Stimulated activated CD4-positive, alpha-beta T cell treated with anti-CD3 and anti-CD28 coated beads, Interleukin-12 subunit alpha, Interleukin-12 subunit beta, amount 100 ng/mL, for 4 hours (primary cell): ENCODE results near the gene RDH8.

Experiments
- DNase-seq: peaks from one replicate; pipeline ENCODE4 v3.0.0-alpha.2; 2020

Gene RDH8

DNA sequence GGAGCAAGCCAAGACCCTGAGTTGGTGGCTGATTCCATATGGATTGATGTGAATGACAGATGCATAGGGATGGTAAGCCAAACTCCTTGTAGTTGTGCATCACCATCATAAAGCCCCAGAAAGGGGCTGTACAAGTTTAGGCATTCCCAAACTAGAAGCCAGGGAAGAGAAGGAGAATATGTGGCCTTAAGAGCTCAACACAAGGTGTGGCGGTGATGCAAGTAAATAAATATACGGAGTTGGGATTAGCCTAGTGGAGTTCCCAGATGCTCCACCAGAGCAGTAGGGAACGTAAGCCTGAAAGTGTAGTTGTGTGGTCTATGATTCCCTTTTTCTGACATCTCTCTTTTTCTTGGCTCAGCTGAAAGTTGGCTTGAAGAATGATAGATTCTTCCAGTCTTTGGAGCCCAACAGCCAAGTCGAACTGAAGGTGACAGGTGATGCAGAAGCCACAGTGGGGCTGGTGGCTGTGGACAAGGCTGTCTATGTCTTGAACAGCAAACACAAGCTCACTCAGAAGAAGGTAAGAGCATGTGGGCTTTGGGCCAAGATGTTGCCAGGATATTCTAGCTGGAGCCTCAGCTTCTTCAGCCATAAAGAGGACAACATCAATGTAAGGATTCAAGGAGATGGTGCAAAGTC, 30.1 kb downstream of the RDH8 start:
- no peak for DNase-seq

DNA sequence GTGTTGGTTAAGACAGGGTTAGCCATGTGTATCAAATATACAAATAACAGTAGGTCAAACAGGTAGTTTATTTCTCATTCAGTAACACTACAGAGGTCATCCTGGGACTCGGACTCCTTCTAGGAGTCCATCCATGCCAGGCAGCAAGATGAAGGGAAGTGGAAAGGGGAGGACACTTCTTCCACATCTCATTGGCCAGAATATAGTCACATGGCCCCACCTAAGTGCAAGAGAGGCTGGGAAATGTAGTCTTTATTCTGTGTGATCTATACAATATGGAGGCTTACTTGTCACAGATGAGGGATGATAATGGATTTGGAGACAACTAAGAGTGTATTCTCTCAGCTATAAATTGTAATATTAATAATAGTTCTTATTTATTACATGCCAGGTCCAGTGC, 31.1 kb downstream of the RDH8 start:
- DNase-seq = no peak

DNA sequence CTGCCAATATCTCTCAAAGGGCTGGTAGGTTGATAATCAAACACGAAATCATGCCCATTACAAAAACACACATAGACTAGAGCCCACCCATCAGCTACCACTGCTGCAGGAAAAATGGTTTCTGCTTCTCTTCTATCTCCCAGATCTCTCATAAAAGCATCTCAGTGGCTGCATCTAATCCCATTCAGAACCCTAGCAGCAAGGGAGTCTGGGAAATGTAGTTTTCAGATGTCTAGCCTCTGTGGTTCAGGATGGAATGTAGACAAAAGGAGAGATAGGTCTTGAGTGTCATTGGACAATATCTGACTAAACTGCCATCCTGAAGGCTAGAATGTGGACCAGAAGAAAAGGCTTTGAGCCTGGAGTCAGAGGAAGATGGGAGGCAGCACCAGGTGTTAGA, 32.1 kb downstream of the RDH8 start:
- DNase-seq = no peak

DNA sequence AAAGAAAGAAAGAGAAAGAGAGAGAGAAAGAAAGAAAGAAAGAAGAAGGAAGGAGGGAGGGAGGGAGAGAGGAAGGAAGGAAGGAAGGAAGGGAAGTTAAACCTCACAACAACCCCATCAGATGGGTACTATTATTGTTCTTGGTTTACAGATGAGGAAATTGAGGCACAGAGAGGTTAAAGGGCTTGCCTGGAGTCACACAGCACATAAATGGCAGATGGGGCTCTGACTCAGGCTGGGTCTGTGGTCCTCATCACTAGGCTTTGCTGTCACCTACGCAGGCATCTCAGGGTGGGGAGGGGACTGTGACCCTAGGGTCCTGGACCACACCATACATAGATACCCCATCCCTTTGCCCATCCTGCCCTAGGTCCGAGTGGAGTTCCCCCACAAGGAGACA, 36.3 kb downstream of the RDH8 start:
- DNase-seq = no peak

DNA sequence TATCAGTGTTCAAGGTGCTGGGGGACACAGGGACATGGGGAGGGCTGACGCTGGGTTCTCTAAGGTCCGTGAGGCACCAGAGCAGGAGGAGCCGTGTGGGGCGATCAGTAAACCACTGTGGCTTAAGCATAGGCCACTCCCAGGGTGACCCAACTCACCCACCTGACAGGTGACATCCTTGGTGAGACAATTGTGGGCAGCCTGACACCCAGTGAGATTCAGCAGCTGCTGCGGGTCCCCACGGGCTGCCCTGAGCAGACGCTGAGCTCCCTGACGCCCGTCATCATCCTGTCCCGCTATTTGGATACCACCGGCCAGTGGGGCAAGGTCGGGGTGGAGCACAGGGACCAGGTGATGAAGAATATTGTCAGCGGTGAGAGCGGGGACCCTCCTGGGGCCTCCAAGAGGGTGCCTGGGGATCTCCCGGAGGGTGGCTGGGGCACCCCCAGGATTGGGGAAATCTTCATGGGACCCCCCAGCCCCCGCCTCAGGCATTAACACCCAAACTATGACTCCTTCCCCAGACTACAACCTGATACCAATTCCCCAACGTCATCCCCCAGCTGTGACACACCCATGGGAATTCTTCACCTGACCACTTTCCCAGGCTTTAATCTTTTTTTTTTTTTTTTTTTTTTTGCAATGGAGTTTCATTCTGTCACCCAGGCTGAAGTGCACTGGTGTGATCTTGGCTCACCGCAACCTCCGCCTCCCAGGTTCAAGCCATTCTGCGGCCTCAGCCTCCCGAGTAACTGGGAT, 39.5 kb downstream of the RDH8 start:
- no peak for DNase-seq

DNA sequence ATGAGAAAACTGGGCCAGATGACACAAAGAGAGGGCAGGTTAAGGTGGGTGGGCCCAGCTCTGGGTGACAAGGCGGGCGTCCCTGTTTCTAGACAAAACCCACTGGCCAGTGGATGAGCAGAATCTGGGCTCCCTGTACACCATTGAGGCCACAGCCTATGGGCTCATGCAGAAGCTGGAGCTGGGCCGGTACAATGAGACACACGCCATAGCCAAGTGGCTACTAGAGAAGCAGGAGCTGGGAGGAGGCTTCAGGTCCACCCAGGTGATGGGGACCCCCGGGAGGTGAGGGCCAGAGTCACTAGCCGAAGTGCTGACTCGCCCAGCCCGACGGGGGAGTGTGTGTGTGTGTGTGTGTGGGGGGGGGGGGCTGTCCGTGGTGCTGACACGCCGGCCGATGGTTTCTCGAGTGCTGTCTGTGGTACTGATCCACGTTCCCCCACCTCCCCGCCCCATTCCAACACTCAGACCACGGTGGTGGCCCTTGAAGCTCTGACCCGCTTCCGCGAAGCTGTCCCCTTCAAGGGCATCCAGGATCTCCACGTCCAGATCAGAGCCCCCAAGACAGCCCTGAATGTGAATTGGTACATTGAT, 48.5 kb downstream of the RDH8 start:
- no peak for DNase-seq

DNA sequence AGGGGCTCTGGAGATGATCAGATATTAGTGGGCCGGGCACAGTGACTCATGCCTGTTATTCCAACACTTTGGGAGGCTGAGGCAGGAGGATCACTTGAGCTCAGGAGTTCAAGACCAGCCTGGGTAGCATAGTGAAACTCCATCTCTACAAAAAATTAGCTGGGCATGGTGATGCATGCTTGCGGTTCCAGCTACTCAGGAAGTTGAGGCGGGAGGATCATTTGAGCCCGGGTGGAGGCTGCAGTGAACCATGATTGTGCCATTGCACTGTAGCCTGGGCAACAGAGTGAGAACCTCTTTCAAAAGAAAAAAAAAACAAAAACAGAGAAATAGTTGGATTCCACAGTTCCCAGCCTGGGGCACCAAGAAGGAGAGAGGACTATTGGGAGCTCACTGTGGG, 54.9 kb downstream of the RDH8 start:
- no peak for DNase-seq

DNA sequence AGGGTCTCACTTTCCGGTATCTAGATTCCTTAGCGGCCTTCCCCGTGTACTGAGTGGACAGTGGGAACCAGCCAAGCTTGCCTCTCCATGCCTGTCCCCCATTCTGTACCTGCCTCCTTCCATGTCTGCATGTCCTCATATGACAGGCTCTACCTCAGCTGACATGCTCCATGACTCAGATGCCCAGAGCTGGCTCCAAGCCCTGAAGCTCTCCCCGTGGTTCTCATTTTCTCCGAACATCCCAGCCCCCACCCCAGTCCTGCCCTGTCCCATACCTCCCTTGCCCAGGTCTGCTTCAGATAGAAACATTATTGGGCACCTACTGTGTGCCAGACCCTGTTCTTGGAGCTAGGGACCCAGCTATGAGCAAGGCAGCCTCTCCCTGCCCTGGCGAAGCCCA, 55.8 kb downstream of the RDH8 start:
- no peak for DNase-seq

DNA sequence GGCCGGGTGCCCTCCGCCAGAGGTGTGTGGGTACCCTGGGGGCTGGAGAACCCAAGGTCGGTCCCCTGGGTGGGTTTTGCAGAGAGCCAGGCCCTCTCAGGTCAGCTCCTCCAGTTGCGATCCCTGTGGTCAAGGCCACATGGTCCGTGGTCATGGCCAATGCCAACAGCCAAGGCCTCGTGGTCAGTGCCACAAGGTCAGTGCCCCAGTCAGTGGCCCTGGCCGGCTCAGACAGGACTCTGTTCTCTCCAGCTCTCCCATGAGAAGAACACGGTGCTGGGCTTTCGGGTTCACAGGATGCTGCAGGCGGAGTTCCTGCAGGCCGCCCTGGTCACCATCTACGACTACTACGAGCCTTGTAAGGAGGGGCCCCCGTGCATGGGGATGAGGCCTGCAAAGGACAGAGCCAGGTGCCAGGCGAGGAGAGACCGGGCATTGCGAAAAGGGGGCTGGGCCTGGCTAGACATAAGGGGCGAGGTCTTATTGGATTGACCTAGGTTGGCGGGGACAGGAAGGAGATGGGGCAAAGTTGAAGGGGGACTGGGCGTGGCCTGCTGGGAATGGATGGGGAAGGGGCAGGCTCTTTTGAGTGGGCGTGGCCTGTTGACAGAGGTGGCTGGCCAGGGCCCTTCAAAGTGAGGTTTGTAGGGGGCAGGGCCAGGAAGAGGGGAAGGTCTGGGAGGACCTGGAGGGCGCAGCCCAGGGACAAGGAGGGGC, 57.6 kb downstream of the RDH8 start:
- no peak for DNase-seq
